Psoas muscle (tissue), 8 donors: Measurements from ENCODE around the gene CEP20. TPM values are rescaled to one million over a fixed set of nuclear protein-coding genes. Genes with fewer than 3 reads are reported as not detected.

Experiments
- ATAC-seq, 4 donors: fragments of 200-7000 bp; cut with Tn5 transposase; one replicate each; pipeline ENCODE4 v1.9.1; 2020; ENCODE audit warnings: moderate library complexity in 3 of 4, mild to moderate bottlenecking in 2 of 4
- DNase-seq, 2 donors: peaks; one replicate each; pipeline ENCODE4 v3.0.0-alpha.2; 2020
- H3K27ac ChIP-seq: fragments of 200-600 bp; one replicate; pipeline ENCODE4 v1.8.0; 2022
- H3K27me3 ChIP-seq, 3 donors: fragments of 200-600 bp in 1 of 3; one replicate each; pipeline versions ENCODE4 v1.6.1 to v1.8.0; 2013 to 2022; ENCODE audit warnings: low read length in 2 of 3, mild to moderate bottlenecking in 2 of 3, moderate library complexity in 1 of 3; ENCODE audit not compliant: insufficient read depth in 3 of 3
- H3K36me3 ChIP-seq, 2 donors: fragments of 200-600 bp in 1 of 2; one replicate each; pipeline versions ENCODE4 v1.6.1 to v1.8.0; 2013 to 2022; ENCODE audit warnings: low read depth in 1 of 2, mild to moderate bottlenecking in 1 of 2, moderate library complexity in 1 of 2; ENCODE audit not compliant: insufficient read depth in 1 of 2
- H3K4me1 ChIP-seq: fragments of 200-600 bp; one replicate; pipeline ENCODE4 v1.8.0; 2022
- H3K4me3 ChIP-seq: fragments of 200-600 bp; one replicate; pipeline ENCODE4 v1.8.0; 2022; ENCODE audit warnings: mild to moderate bottlenecking
- H3K9me3 ChIP-seq: fragments of 200-600 bp; one replicate; pipeline ENCODE4 v1.8.0; 2022
- WGBS, 3 donors: extraction: QIAGEN DNeasy Blood & Tissue Kit; methylation state at CpG; one replicate each; pipeline versions ENCODE4 v1.1.6 to v1.1.7; 2013; 5-methylcytosine and 5-hydroxymethylcytosine counted together
- intact Hi-C, 2 donors: fragments of 100-400 bp; cut with DNase I; formaldehyde crosslinking; loops; one replicate each; pipeline versions ENCODE4 v1.11.0 to v1.14.2; 2022
- polyA plus RNA-seq, 3 donors: library from polyadenylated mRNA; stranded (reverse); fragments of 200-250 nt; gene quantifications; one replicate each; pipeline ENCODE4 v1.2.3, GENCODE V29; 2013
- total RNA-seq, 4 donors: library from RNA; stranded (reverse); fragmentation: NEBNext Ultra II Directional in 2 of 4; extraction: Animal tissue kit (Norgen Biotek cat#: 25700) in 2 of 4; gene quantifications; one replicate each; pipeline versions ENCODE4 v1.2.1 to v1.2.4, GENCODE V29; 2021 to 2023
- TF ChIP-seq, protein P1 (sequence below): fragments of 200-600 bp; IDR thresholded peaks from one replicate; pipeline ENCODE4 v1.8.0; 2022; ENCODE audit warnings: antibody characterized with exemption
- donor health status: healthy with polysubstance abuse.
- donor health status: DM: no; HTN: no; CAD: no; lungs with moderate emphysema.
- donor health status: Bipolar disorder and iron deficiency.
- donor health status: healthy.
- donor health status: DM: yes; HTN: yes; CAD: no.
- donor health status: DM: no; HTN: no; CAD: no.
- donor health status: DM: no; HTN: no; CAD: no.
- donor health status: DM: yes; HTN: yes; CAD: no.

The CEP20 gene
- total and polyA plus RNA-seq, 7 donors: 33.0 to 98.9 (median 49.6) TPM

- no peaks in the 10 kb centered on the region for H3K27me3 ChIP-seq
- WGBS, 3 donors: 67 to 78% (median 70%) methylated on average over 7 of the region's 7 CpGs
- no peaks in the 10 kb centered on the region for H3K4me1 ChIP-seq
- ATAC-seq (peak; percentile 68 to 95 (median 88)), DNase-seq (no peak)
- H3K9me3 ChIP-seq: no peaks in the 10 kb centered on the region
- no peak overlapping the region for H3K27ac ChIP-seq
- intact Hi-C loops: no loop called here
- H3K36me3 ChIP-seq: no peaks in the 10 kb centered on the region
- no peak overlapping the region for H3K4me3 ChIP-seq
- TF ChIP-seq, protein P1, sequence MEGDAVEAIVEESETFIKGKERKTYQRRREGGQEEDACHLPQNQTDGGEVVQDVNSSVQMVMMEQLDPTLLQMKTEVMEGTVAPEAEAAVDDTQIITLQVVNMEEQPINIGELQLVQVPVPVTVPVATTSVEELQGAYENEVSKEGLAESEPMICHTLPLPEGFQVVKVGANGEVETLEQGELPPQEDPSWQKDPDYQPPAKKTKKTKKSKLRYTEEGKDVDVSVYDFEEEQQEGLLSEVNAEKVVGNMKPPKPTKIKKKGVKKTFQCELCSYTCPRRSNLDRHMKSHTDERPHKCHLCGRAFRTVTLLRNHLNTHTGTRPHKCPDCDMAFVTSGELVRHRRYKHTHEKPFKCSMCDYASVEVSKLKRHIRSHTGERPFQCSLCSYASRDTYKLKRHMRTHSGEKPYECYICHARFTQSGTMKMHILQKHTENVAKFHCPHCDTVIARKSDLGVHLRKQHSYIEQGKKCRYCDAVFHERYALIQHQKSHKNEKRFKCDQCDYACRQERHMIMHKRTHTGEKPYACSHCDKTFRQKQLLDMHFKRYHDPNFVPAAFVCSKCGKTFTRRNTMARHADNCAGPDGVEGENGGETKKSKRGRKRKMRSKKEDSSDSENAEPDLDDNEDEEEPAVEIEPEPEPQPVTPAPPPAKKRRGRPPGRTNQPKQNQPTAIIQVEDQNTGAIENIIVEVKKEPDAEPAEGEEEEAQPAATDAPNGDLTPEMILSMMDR: no peak
Measured at GRCh38 chr16:15907863-15908478, 19.6 kb upstream of the CEP20 start.

DNA sequence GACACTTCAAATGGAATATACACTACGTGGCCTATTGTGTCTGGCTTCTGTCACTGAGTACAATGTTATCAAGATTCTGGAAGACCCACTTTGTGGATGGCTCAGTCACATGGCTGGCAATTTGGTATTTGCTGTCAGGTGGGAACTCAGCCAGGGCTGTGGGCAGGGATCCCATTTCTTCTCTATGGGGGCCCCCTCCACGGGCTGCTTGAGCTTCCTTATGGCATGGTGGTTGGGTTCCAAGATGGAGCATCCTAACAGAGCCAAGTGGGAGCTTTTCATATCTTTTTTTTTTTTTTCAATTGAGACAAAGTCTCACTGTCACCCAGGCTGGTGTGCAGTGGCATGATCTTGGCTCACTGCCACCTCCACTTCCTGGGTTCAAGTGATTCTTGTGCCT is 18.0 kb upstream of the CEP20 start:
- no peaks in the 10 kb centered on the region for H3K27me3 ChIP-seq
- H3K4me1 ChIP-seq: no peaks in the 10 kb centered on the region
- intact Hi-C loops: no loop called here
- DNase-seq: no peak
- WGBS, 3 donors: 77 to 88% (median 78%) methylated on average over 2 of the region's 2 CpGs
- no peak overlapping the region for H3K4me3 ChIP-seq
- no peak for ATAC-seq
- H3K9me3 ChIP-seq: no peaks in the 10 kb centered on the region
- TF ChIP-seq, protein P1: no peak
- H3K36me3 ChIP-seq: no peaks in the 10 kb centered on the region
- H3K27ac ChIP-seq: no peak overlapping the region

DNA sequence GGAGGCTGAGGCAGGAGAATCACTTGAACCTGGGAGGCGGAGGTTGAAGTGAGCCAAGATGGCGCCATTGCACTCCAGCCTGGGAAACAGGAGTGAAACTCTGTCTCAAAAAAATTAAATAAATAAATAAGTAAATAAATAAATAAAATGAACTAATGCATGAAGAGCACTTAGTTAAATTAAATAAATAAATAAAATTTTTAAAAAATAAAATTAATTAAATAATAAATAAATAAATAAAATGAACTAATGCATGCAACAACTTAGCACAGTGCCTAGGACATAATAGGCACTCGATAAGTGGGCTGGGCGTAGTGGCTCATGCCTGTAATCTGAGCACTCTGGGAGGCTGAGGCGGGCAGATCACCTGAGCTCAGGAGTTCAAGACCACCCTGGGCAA is 15.6 kb upstream of the CEP20 start:
- no peak for ATAC-seq
- Histone ChIP-seq H3K4me1 (no peaks in the 10 kb centered on the region), H3K36me3 (no peaks in the 10 kb centered on the region), H3K4me3 (no peak overlapping the region), H3K9me3 (no peaks in the 10 kb centered on the region), H3K27me3 (no peaks in the 10 kb centered on the region), H3K27ac (no peak overlapping the region)
- intact Hi-C loops: no loop called here
- DNase-seq: no peak
- TF ChIP-seq, protein P1: no peak
- 96 to 97% (median 97%) methylated on average over 5 of the region's 5 CpGs for WGBS, 3 donors

DNA sequence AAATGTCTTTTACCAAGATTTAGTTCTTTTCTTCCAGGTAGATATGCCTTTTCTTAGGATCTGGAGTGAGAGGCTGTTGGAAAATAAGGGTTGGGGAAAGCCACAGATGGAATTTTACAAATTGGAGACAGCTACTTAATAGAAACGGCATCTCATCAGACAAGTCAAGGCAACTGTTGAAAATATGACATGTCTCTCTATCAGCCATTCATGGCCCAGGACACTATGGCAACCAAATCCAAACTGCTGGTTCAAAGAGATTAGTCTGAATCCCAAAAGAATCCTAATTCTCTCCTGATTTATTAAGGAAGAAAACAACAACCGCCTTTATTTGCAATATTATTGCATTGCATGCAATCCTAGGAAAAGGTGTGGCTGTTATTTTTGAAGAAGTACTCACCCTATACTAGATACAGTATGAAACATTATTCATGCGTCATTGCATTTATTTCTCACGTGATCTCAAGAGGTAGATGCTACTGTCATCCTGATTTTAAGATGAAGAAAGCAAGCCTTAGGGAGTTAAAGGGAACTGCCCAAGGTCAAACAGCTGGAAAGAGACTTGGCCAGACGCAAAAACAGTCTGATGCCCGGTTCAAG is 12.6 kb upstream of the CEP20 start:
- H3K36me3 ChIP-seq: no peaks in the 10 kb centered on the region
- intact Hi-C loops: no loop called here
- WGBS, 3 donors: 55 to 59% (median 56%) methylated on average over 6 of the region's 6 CpGs

More for the DNA sequence above, 12.6 kb upstream of the CEP20 start:
- H3K27ac ChIP-seq: no peak overlapping the region
- DNase-seq (no peak), ATAC-seq (no peak)
- H3K4me3 ChIP-seq: no peak overlapping the region
- no peaks in the 10 kb centered on the region for H3K9me3 ChIP-seq
- TF ChIP-seq, protein P1: no peak
- no peaks in the 10 kb centered on the region for H3K4me1 ChIP-seq
- H3K27me3 ChIP-seq: no peaks in the 10 kb centered on the region
